C1 segment of cervical spinal cord (tissue), 14 donors: ENCODE measurements around the gene HNRNPA3.
"Not testable (repeated sequence)": the region's sequence is repeated elsewhere in the genome, so short reads cannot be mapped to it uniquely, and the experiment has no call there.

Source experiments
- DNase-seq, 14 donors: peaks; one replicate each; lab custom pipeline; 2025; lab: John Stamatoyannopoulos, UW

The HNRNPA3 gene

GRCh38 chr2:177232098-177232704 is 19.6 kb downstream of the HNRNPA3 start:
- DNase-seq = no peak

GRCh38 chr2:177234267-177234666 is 21.7 kb downstream of the HNRNPA3 start:
- DNase-seq = no peak

GRCh38 chr2:177235855-177236437 is 23.4 kb downstream of the HNRNPA3 start:
- DNase-seq = no peak

GRCh38 chr2:177237932-177238331 is 25.3 kb downstream of the HNRNPA3 start:
- DNase-seq = no peak

- DNase-seq = no peak
Observed at GRCh38 chr2:177239053-177239452, 26.5 kb downstream of the HNRNPA3 start.

GRCh38 chr2:177239932-177240630 is 27.5 kb downstream of the HNRNPA3 start:
- peak in 12 of 14 donors; percentile 31 to 87 (median 56) for DNase-seq

- no peak for DNase-seq
Observed at GRCh38 chr2:177241711-177242120, 29.1 kb downstream of the HNRNPA3 start.

GRCh38 chr2:177242121-177242987 is 29.8 kb downstream of the HNRNPA3 start:
- no peak for DNase-seq

- no peak for DNase-seq
Observed at GRCh38 chr2:177243073-177243472, 30.5 kb downstream of the HNRNPA3 start.

- no peak for DNase-seq
Observed at GRCh38 chr2:177243476-177243875, 30.9 kb downstream of the HNRNPA3 start.

- no peak for DNase-seq
Observed at GRCh38 chr2:177244244-177244771, 31.7 kb downstream of the HNRNPA3 start.

GRCh38 chr2:177245010-177245422 is 32.4 kb downstream of the HNRNPA3 start:
- no peak for DNase-seq

- DNase-seq = no peak
Observed at GRCh38 chr2:177246000-177246399, 33.4 kb downstream of the HNRNPA3 start.

- not testable (repeated sequence) for DNase-seq
Observed at GRCh38 chr2:177246523-177247030, 34.0 kb downstream of the HNRNPA3 start.

- DNase-seq = no peak
Observed at GRCh38 chr2:177247693-177248262, 35.2 kb downstream of the HNRNPA3 start.

GRCh38 chr2:177249038-177249437 is 36.4 kb downstream of the HNRNPA3 start:
- no peak for DNase-seq

- DNase-seq = no peak
Observed at GRCh38 chr2:177250461-177250860, 37.9 kb downstream of the HNRNPA3 start.

- no peak for DNase-seq
Observed at GRCh38 chr2:177251165-177251542, 38.6 kb downstream of the HNRNPA3 start.

GRCh38 chr2:177252808-177253531 is 40.4 kb downstream of the HNRNPA3 start:
- no peak for DNase-seq

GRCh38 chr2:177253704-177254103 is 41.1 kb downstream of the HNRNPA3 start:
- DNase-seq = no peak
